ENCODE measurements around the gene CAMK4. TPM values are rescaled to one million over a fixed set of nuclear protein-coding genes. Genes with fewer than 3 reads are reported as not detected.

The CAMK4 gene
- total RNA-seq, 3 donors from 2014 or later: 35.5 to 49.5 (median 36.9) TPM

GRCh38 chr5:111379391-111379816 lies 155.2 kb downstream of the CAMK4 start:
- H3K4me3 Mint-ChIP-seq: no peak overlapping the region
- no peak for ATAC-seq
- H3K9me3 Mint-ChIP-seq: no peaks in the 10 kb centered on the region
- DNase-seq: no peak
- peaks cover 40% of the 10 kb centered on the region for H3K36me3 Mint-ChIP-seq (ENCODE audit: insufficient read depth)
- H3K4me1 Mint-ChIP-seq (ENCODE audit: low read depth): peaks cover 27% of the 10 kb centered on the region
- no peaks in the 10 kb centered on the region for H3K27me3 Mint-ChIP-seq (ENCODE audit: low read depth)

GRCh38 chr5:111383288-111383970 lies 159.2 kb downstream of the CAMK4 start:
- H3K36me3 Mint-ChIP-seq (ENCODE audit: insufficient read depth): peaks cover 31% of the 10 kb centered on the region
- no peak for ATAC-seq
- no peaks in the 10 kb centered on the region for H3K9me3 Mint-ChIP-seq
- H3K27me3 Mint-ChIP-seq (ENCODE audit: low read depth): no peaks in the 10 kb centered on the region
- H3K4me3 Mint-ChIP-seq: no peak overlapping the region
- DNase-seq: no peak
- H3K4me1 Mint-ChIP-seq (ENCODE audit: low read depth): peaks cover 16% of the 10 kb centered on the region

GRCh38 chr5:111384220-111384619 lies 160.0 kb downstream of the CAMK4 start:
- peaks cover 36% of the 10 kb centered on the region for H3K36me3 Mint-ChIP-seq (ENCODE audit: insufficient read depth)
- H3K4me3 Mint-ChIP-seq: no peak overlapping the region
- H3K4me1 Mint-ChIP-seq (ENCODE audit: low read depth): peaks cover 16% of the 10 kb centered on the region
- H3K27me3 Mint-ChIP-seq (ENCODE audit: low read depth): no peaks in the 10 kb centered on the region
- H3K9me3 Mint-ChIP-seq: no peaks in the 10 kb centered on the region
- DNase-seq: no peak
- no peak for ATAC-seq

GRCh38 chr5:111385051-111385450 lies 160.9 kb downstream of the CAMK4 start:
- H3K27me3 Mint-ChIP-seq (ENCODE audit: low read depth): no peaks in the 10 kb centered on the region
- DNase-seq (no peak), ATAC-seq (no peak)
- H3K36me3 Mint-ChIP-seq (ENCODE audit: insufficient read depth): peaks cover 38% of the 10 kb centered on the region
- H3K4me1 Mint-ChIP-seq (ENCODE audit: low read depth): peaks cover 19% of the 10 kb centered on the region
- H3K4me3 Mint-ChIP-seq: no peak overlapping the region
- no peaks in the 10 kb centered on the region for H3K9me3 Mint-ChIP-seq

- ATAC-seq: no peak
Observed at GRCh38 chr5:111385970-111386831, 162.0 kb downstream of the CAMK4 start.

GRCh38 chr5:111386832-111387162 lies 162.6 kb downstream of the CAMK4 start:
- DNase-seq: no peak
- no peaks in the 10 kb centered on the region for H3K9me3 Mint-ChIP-seq
- H3K36me3 Mint-ChIP-seq (ENCODE audit: insufficient read depth): peaks cover 43% of the 10 kb centered on the region
- peaks cover 11% of the 10 kb centered on the region for H3K4me1 Mint-ChIP-seq (ENCODE audit: low read depth)
- H3K4me3 Mint-ChIP-seq: no peak overlapping the region
- H3K27me3 Mint-ChIP-seq (ENCODE audit: low read depth): no peaks in the 10 kb centered on the region
- no peak for ATAC-seq

More at GRCh38 chr5:111385970-111386831, 162.0 kb downstream of the CAMK4 start:
- Mint-ChIP-seq H3K36me3 (ENCODE audit: insufficient read depth) (peaks cover 42% of the 10 kb centered on the region), H3K4me1 (ENCODE audit: low read depth) (peaks cover 11% of the 10 kb centered on the region), H3K9me3 (no peaks in the 10 kb centered on the region), H3K4me3 (no peak overlapping the region), H3K27me3 (ENCODE audit: low read depth) (no peaks in the 10 kb centered on the region)
- DNase-seq: no peak

GRCh38 chr5:111387361-111387760 lies 163.2 kb downstream of the CAMK4 start:
- H3K4me1 Mint-ChIP-seq (ENCODE audit: low read depth): peaks cover 11% of the 10 kb centered on the region
- no peaks in the 10 kb centered on the region for H3K9me3 Mint-ChIP-seq
- no peak overlapping the region for H3K4me3 Mint-ChIP-seq
- peaks cover 41% of the 10 kb centered on the region for H3K36me3 Mint-ChIP-seq (ENCODE audit: insufficient read depth)
- no peaks in the 10 kb centered on the region for H3K27me3 Mint-ChIP-seq (ENCODE audit: low read depth)
- DNase-seq: no peak
- no peak for ATAC-seq

GRCh38 chr5:111389390-111390082 lies 165.4 kb downstream of the CAMK4 start:
- DNase-seq (no peak), ATAC-seq (no peak)
- Mint-ChIP-seq H3K27me3 (ENCODE audit: low read depth) (no peaks in the 10 kb centered on the region), H3K36me3 (ENCODE audit: insufficient read depth) (peaks cover 45% of the 10 kb centered on the region), H3K4me1 (ENCODE audit: low read depth) (peaks cover 13% of the 10 kb centered on the region), H3K9me3 (no peaks in the 10 kb centered on the region), H3K4me3 (no peak overlapping the region)

GRCh38 chr5:111392181-111392580 lies 168.0 kb downstream of the CAMK4 start:
- H3K4me3 Mint-ChIP-seq: no peak overlapping the region
- DNase-seq (no peak), ATAC-seq (no peak)
- peaks cover 40% of the 10 kb centered on the region for H3K36me3 Mint-ChIP-seq (ENCODE audit: insufficient read depth)
- H3K27me3 Mint-ChIP-seq (ENCODE audit: low read depth): no peaks in the 10 kb centered on the region
- no peaks in the 10 kb centered on the region for H3K9me3 Mint-ChIP-seq
- peaks cover 13% of the 10 kb centered on the region for H3K4me1 Mint-ChIP-seq (ENCODE audit: low read depth)

- H3K4me3 Mint-ChIP-seq: no peak overlapping the region
Observed at GRCh38 chr5:111394586-111394985, 170.4 kb downstream of the CAMK4 start.

GRCh38 chr5:111398013-111398412 lies 173.8 kb downstream of the CAMK4 start:
- no peak for ATAC-seq
- H3K4me3 Mint-ChIP-seq: no peak overlapping the region

More at GRCh38 chr5:111394586-111394985, 170.4 kb downstream of the CAMK4 start:
- DNase-seq (no peak), ATAC-seq (no peak)
- Mint-ChIP-seq H3K9me3 (no peaks in the 10 kb centered on the region), H3K36me3 (ENCODE audit: insufficient read depth) (peaks cover 48% of the 10 kb centered on the region), H3K4me1 (ENCODE audit: low read depth) (peaks cover 24% of the 10 kb centered on the region), H3K27me3 (ENCODE audit: low read depth) (no peaks in the 10 kb centered on the region)

GRCh38 chr5:111399113-111399512 lies 174.9 kb downstream of the CAMK4 start:
- peaks cover 55% of the 10 kb centered on the region for H3K36me3 Mint-ChIP-seq (ENCODE audit: insufficient read depth)
- no peak for DNase-seq
- no peak overlapping the region for H3K4me3 Mint-ChIP-seq
- ATAC-seq: no peak
- H3K4me1 Mint-ChIP-seq (ENCODE audit: low read depth): peaks cover 15% of the 10 kb centered on the region
- peaks cover 4% of the 10 kb centered on the region for H3K9me3 Mint-ChIP-seq
- no peaks in the 10 kb centered on the region for H3K27me3 Mint-ChIP-seq (ENCODE audit: low read depth)

More at GRCh38 chr5:111398013-111398412, 173.8 kb downstream of the CAMK4 start:
- no peak for DNase-seq
- H3K4me1 Mint-ChIP-seq (ENCODE audit: low read depth): peaks cover 17% of the 10 kb centered on the region
- no peaks in the 10 kb centered on the region for H3K9me3 Mint-ChIP-seq
- H3K36me3 Mint-ChIP-seq (ENCODE audit: insufficient read depth): peaks cover 59% of the 10 kb centered on the region
- no peaks in the 10 kb centered on the region for H3K27me3 Mint-ChIP-seq (ENCODE audit: low read depth)

GRCh38 chr5:111401906-111402305 lies 177.7 kb downstream of the CAMK4 start:
- no peak for ATAC-seq
- no peak for DNase-seq
- Mint-ChIP-seq H3K4me3 (no peak overlapping the region), H3K36me3 (ENCODE audit: insufficient read depth) (peaks cover 64% of the 10 kb centered on the region), H3K27me3 (ENCODE audit: low read depth) (no peaks in the 10 kb centered on the region), H3K9me3 (peaks cover 4% of the 10 kb centered on the region), H3K4me1 (ENCODE audit: low read depth) (peaks cover 13% of the 10 kb centered on the region)

- ATAC-seq (no peak), DNase-seq (no peak)
- H3K9me3 Mint-ChIP-seq: peaks cover 4% of the 10 kb centered on the region
- no peaks in the 10 kb centered on the region for H3K27me3 Mint-ChIP-seq (ENCODE audit: low read depth)
- no peak overlapping the region for H3K4me3 Mint-ChIP-seq
- peaks cover 58% of the 10 kb centered on the region for H3K36me3 Mint-ChIP-seq (ENCODE audit: insufficient read depth)
- H3K4me1 Mint-ChIP-seq (ENCODE audit: low read depth): peaks cover 4% of the 10 kb centered on the region
Observed at GRCh38 chr5:111404270-111404769, 180.1 kb downstream of the CAMK4 start.
